ENCODE data around the gene CHD3. TPM values are rescaled to one million over a fixed set of nuclear protein-coding genes. Genes with fewer than 3 reads are reported as not detected.

CHD3 gene
- polyA plus RNA-seq, 1 of the 3 experiments (the other 2 are of a cell fraction), result 56.2 TPM

DNA sequence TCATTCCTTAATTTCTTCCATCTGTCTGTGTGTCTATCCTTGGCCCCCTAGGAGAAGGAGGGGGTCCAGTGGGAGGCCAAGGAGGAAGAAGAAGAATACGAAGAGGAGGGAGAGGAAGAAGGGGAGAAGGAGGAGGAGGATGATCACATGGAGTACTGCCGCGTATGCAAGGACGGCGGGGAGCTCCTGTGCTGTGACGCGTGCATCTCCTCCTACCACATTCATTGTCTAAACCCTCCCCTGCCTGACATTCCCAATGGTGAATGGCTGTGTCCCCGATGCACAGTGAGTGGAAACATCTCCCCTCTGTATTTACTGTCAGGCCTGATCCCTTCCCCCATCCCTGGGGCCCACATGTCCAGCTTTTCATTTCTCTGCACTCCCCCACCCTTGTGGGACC lies 6.3 kb downstream of the CHD3 start:
- H3F3A ChIP-seq (replicated peaks; ENCODE audit: insufficient read depth), result no peaks in the 10 kb centered on the region
- no peak overlapping the region for H3K9ac ChIP-seq
- no peak for DNase-seq
- H3K9me3 ChIP-seq, result no peaks in the 10 kb centered on the region
- ChIA-PET POLR2A (no interaction called here), CTCF (interaction anchor here (0.8 to 9.4 kb wide), 2 partner anchors 12 to 32 kb away, joined by 3 to 143 read pairs; no protein-coding TSS in a partner anchor)
- TF ChIP-seq, protein P1, sequence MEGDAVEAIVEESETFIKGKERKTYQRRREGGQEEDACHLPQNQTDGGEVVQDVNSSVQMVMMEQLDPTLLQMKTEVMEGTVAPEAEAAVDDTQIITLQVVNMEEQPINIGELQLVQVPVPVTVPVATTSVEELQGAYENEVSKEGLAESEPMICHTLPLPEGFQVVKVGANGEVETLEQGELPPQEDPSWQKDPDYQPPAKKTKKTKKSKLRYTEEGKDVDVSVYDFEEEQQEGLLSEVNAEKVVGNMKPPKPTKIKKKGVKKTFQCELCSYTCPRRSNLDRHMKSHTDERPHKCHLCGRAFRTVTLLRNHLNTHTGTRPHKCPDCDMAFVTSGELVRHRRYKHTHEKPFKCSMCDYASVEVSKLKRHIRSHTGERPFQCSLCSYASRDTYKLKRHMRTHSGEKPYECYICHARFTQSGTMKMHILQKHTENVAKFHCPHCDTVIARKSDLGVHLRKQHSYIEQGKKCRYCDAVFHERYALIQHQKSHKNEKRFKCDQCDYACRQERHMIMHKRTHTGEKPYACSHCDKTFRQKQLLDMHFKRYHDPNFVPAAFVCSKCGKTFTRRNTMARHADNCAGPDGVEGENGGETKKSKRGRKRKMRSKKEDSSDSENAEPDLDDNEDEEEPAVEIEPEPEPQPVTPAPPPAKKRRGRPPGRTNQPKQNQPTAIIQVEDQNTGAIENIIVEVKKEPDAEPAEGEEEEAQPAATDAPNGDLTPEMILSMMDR (IDR thresholded peaks at IDR 0.05), result no peak
- TF ChIP-seq TAF1 (IDR thresholded peaks at IDR 0.05; ENCODE audit: borderline replicate concordance, low read depth, low read length), result no peak
- TF ChIP-seq FOXJ3 (CRISPR knock-in tag; IDR thresholded peaks at IDR 0.05), result no peak
- no peak for TF ChIP-seq RFX5 (IDR thresholded peaks at IDR 0.05; ENCODE audit: low read length)
- no peak for TF ChIP-seq GABPA (IDR thresholded peaks at IDR 0.05; ENCODE audit: low read depth)
- no peak for TF ChIP-seq TEAD4 (IDR thresholded peaks at IDR 0.05; ENCODE audit: borderline replicate concordance, insufficient read depth)
- TF ChIP-seq, protein P2, sequence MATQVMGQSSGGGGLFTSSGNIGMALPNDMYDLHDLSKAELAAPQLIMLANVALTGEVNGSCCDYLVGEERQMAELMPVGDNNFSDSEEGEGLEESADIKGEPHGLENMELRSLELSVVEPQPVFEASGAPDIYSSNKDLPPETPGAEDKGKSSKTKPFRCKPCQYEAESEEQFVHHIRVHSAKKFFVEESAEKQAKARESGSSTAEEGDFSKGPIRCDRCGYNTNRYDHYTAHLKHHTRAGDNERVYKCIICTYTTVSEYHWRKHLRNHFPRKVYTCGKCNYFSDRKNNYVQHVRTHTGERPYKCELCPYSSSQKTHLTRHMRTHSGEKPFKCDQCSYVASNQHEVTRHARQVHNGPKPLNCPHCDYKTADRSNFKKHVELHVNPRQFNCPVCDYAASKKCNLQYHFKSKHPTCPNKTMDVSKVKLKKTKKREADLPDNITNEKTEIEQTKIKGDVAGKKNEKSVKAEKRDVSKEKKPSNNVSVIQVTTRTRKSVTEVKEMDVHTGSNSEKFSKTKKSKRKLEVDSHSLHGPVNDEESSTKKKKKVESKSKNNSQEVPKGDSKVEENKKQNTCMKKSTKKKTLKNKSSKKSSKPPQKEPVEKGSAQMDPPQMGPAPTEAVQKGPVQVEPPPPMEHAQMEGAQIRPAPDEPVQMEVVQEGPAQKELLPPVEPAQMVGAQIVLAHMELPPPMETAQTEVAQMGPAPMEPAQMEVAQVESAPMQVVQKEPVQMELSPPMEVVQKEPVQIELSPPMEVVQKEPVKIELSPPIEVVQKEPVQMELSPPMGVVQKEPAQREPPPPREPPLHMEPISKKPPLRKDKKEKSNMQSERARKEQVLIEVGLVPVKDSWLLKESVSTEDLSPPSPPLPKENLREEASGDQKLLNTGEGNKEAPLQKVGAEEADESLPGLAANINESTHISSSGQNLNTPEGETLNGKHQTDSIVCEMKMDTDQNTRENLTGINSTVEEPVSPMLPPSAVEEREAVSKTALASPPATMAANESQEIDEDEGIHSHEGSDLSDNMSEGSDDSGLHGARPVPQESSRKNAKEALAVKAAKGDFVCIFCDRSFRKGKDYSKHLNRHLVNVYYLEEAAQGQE (IDR thresholded peaks at IDR 0.05; ENCODE audit: low read depth, low read length), result no peak
- TF ChIP-seq SMC3 (IDR thresholded peaks at IDR 0.05; ENCODE audit: low read depth, low read length), result no peak
- TF ChIP-seq JUND (IDR thresholded peaks at IDR 0.05), result no peak
- TF ChIP-seq, protein P3, sequence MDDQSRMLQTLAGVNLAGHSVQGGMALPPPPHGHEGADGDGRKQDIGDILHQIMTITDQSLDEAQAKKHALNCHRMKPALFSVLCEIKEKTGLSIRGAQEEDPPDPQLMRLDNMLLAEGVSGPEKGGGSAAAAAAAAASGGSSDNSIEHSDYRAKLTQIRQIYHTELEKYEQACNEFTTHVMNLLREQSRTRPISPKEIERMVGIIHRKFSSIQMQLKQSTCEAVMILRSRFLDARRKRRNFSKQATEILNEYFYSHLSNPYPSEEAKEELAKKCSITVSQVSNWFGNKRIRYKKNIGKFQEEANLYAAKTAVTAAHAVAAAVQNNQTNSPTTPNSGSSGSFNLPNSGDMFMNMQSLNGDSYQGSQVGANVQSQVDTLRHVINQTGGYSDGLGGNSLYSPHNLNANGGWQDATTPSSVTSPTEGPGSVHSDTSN (IDR thresholded peaks at IDR 0.05), result no peak
- no peak for TF ChIP-seq MXI1 (IDR thresholded peaks at IDR 0.05; ENCODE audit: low read depth, low read length)
- TF ChIP-seq RCOR1 (IDR thresholded peaks at IDR 0.05; ENCODE audit: low read length), result no peak
- TF ChIP-seq, protein P4, sequence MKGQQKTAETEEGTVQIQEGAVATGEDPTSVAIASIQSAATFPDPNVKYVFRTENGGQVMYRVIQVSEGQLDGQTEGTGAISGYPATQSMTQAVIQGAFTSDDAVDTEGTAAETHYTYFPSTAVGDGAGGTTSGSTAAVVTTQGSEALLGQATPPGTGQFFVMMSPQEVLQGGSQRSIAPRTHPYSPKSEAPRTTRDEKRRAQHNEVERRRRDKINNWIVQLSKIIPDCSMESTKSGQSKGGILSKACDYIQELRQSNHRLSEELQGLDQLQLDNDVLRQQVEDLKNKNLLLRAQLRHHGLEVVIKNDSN (IDR thresholded peaks at IDR 0.05; ENCODE audit: borderline replicate concordance, low read depth), result no peak
- TF ChIP-seq, protein P5, sequence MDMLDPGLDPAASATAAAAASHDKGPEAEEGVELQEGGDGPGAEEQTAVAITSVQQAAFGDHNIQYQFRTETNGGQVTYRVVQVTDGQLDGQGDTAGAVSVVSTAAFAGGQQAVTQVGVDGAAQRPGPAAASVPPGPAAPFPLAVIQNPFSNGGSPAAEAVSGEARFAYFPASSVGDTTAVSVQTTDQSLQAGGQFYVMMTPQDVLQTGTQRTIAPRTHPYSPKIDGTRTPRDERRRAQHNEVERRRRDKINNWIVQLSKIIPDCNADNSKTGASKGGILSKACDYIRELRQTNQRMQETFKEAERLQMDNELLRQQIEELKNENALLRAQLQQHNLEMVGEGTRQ (IDR thresholded peaks at IDR 0.05; ENCODE audit: borderline replicate concordance, low read depth, low read length), result no peak
- H3K79me2 ChIP-seq (ENCODE audit: insufficient read depth), result peaks cover 6% of the 10 kb centered on the region
- no peak overlapping the region for H3K27ac ChIP-seq (ENCODE audit: low read depth in 2 of 2, low read length in 1 of 2)
- no peak overlapping the region for H2AFZ ChIP-seq (ENCODE audit: low read depth)
- H3K4me3 ChIP-seq (ENCODE audit: low read depth in 2 of 2, low read length in 1 of 2), result no peak overlapping the region
- 93% methylated on average over 8 of the region's 8 CpGs for WGBS (ENCODE audit: low lambda C conversion rate)
- H3K4me2 ChIP-seq, result no peak overlapping the region
- peaks cover 71 to 86% of the 10 kb centered on the region in 2 experiments for H3K36me3 ChIP-seq (replicated peaks in 1 of 2; ENCODE audit: control insufficient read depth in 1 of 2, insufficient read depth in 2 of 2, low read length in 1 of 2)
- H3K27me3 ChIP-seq (ENCODE audit: insufficient read depth), result no peaks in the 10 kb centered on the region
- H3K9me2 ChIP-seq, result no peaks in the 10 kb centered on the region
- H3K4me1 ChIP-seq (ENCODE audit: control insufficient read depth in 1 of 2, insufficient read depth in 2 of 2, low read depth in 1 of 2, low read length in 1 of 2), result peaks cover under 1 to 3% of the 10 kb centered on the region in 2 experiments; a peak in 3 of 4 replicates
- H4K20me1 ChIP-seq (ENCODE audit: insufficient read depth), result no peaks in the 10 kb centered on the region; the same call in 1 of the 2 replicates

Data from SK-N-SH (cell line).